Hematopoietic multipotent progenitor cell treated with erythropoietin and hydrocortisone succinate and interleukin-3 and kit ligand, for 8 days (in vitro differentiated cells): Measurements from ENCODE around the gene COL26A1.
"Not testable (repeated sequence)": the region's sequence is repeated elsewhere in the genome, so short reads cannot be mapped to it uniquely, and the experiment has no call there.

Source experiments
- DNase-seq: peaks from one replicate; pipeline ENCODE4 v3.0.0-alpha.2; 2015

The COL26A1 gene

DNA sequence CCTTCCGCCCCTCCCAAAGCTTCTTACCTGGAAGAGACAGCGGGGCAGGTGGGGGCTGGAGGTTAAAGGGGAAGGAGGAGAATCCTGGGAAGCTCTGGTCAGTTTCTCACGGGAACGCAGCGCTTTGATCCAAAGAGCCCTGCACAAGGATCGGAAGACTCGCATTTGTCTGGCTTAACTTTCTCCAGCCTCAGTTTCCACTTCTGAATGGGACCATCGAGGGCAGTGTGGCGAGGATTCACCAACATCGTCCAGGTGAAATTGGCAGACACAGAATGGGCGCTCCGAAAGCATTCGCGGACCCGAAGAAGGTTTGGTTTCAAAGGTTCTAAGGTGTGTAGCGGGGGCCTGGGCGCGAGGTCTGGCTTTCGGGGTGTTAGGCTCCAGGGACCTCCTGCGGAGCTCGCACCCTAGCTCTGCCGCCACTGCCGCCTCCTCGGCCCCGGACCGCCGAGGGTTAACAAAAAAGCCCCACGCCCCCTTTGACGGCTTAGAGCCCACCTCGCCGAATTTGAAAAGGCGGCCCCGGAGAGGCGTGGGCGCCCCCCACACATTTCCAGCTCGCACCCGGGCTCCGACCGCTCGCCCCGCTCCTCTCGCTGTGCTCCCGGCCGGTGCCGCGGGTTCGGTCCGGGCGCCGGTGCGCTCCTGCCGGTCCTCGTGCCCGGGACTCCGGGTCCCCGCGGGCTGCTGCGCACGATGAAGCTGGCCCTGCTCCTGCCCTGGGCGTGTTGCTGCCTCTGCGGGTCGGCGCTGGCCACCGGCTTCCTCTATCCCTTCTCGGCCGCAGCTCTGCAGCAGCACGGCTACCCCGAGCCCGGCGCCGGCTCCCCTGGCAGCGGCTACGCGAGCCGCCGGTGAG lies at the start of gene COL26A1:
Gene COL26A1, plus strand, starts transcription at position 542 of the 862 bp plus-strand sequence. Its CDS starts 158 bp downstream, at position 700.
- no peak for DNase-seq

DNA sequence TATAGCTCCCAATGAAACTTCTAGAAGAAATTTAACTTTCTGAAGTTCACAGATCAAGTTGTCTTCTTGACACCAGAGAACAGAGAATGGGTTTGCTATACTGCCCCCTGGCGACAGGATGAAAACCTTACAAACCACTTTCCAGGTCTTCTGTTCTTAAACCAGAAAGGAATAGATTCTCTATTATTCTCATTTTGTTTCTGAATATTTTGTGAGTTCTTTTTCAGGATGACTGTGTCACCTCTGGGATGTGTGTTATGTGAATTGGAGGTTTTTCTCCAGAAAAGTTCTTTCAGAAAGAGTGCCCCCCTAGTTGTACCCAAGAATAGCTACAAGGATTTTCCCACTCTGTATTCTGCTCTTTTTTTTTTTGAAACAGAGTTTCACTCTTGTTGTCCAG lies 47.3 kb upstream of the COL26A1 start:
- DNase-seq, result peak; percentile 76

- DNase-seq, result no peak
These were observed 43.3 kb upstream of the COL26A1 start for GRCh38 chr7:101319401-101319800.

- DNase-seq, result peak; percentile 93
These were observed 40.9 kb upstream of the COL26A1 start, which contains the start of gene IFT22 for GRCh38 chr7:101321491-101322401. IFT22 (minus strand) TSS chr7:101321812; CDS start chr7:101321709, 103 bp downstream.

DNA sequence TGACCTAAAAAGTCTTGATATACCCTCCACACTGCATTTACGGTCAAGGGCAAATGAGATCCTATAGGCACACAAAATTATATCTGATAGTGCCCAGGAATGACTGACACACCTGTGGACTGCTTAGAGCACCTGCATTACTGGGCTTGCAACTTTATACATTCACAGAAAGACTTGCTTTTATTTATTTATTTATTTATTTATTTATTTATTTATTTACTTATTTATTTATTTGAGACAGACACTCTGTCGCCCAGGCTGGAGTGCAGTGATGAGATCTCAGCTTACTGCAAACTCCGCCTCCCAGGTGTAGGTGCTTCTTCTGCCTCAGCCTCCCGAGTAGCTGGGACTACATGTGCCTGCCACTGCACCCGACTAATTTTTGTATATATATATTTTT lies 34.5 kb upstream of the COL26A1 start:
- no peak for DNase-seq

GRCh38 chr7:101330011-101330484 lies 32.6 kb upstream of the COL26A1 start:
- no peak for DNase-seq

GRCh38 chr7:101332026-101332425 lies 30.6 kb upstream of the COL26A1 start:
- no peak for DNase-seq

- DNase-seq, result no peak
These were observed 28.8 kb upstream of the COL26A1 start for GRCh38 chr7:101333912-101334311.

DNA sequence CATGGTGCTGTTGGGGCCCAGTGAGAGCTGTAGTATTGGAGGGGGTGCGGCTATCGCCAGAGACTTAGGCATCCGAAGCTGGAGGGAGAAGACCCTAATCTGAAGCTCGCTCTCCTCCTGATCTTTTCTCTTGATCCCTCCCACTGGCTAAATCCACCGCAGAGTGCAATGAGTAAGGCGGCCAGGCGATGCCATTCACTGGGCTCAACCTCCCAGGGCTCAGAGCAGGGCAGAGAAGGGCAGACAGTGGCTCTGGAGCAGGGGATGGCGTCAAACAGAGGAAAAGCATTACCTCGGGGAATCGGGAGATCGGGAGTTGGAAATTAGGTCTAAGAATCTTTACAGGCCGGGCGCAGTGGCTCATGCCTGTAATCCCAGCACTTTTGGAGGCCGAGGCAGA lies 22.3 kb upstream of the COL26A1 start:
- DNase-seq, result no peak

DNA sequence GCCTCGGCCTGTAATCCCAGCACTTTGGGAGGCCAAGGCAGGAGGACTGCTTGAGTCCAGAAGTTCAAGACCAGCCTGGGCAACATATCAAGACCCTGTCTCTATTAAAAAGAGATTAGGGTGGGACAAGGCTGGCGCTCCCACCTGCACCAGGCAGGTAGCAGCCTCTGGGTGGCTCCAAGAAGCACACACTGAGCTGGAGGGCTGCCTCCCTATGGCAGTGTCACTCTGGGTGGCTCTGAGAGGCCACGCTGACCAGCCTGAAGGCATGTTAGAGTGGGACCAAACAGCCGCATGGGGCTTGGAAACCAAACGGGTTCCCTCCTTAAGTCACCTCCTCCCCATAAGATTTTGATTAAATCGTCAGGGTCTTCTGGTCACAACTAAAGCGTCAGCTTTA lies 19.8 kb upstream of the COL26A1 start:
- DNase-seq, result no peak

- DNase-seq, result no peak
These were observed 15.2 kb upstream of the COL26A1 start for GRCh38 chr7:101347477-101347876.

- not testable (repeated sequence) for DNase-seq
These were observed 14.1 kb upstream of the COL26A1 start for GRCh38 chr7:101348456-101349067.

DNA sequence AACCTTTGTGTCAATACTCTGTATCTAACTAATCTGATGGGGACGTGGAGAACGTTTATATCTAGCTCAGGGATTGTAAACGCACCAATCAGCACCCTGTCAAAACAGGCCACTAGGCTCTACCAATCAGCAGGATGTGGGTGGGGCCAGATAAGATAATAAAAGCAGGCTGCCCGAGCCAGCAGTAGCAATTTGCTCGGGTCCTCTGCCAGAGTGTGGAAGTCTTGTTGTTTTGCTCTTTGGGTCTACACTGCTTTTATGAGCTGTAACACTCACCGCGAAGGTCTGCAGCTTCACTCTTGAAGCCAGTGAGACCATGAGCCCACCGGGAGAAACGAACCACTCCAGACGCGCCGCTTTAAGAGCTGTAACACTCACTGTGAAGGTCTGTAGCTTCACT lies 13.4 kb upstream of the COL26A1 start:
- not testable (repeated sequence) for DNase-seq

DNA sequence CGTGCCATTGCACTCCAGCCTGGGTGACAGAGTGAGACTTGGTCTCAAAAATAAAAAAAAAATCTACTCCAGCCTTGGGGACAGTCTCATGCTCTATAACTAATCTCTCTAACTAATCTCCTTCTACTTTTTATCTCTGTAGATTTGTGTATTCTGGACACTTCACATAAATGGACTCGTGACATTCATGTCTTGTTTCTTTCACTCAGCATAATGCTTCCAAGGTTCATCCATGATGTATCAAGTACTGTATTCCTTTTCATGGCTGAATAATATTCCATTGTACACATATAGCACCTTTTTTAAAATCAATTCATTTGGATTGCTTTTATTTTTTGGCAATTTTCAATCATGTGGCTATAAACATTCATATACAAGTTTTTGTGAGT lies 9.8 kb upstream of the COL26A1 start:
- DNase-seq, result no peak

DNA sequence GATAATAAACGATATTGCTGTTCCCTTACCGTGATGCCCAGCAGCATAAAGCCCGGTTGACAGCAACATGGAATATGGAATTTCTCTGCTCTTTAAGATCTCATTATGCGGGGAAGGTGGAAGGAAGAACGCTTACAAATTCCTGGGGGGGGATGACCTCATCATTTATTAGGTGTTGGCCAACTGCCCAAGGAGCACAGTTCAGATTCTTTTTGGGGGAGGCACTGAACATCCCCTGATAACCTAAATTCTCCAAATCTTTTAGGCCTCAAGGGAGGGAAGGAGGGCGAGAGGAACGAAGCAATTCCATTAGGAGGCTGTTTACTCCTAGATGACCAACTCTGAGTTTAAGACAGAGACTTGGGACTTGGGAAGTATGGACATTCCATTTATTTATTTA lies 5.2 kb upstream of the COL26A1 start:
- DNase-seq, result no peak

DNA sequence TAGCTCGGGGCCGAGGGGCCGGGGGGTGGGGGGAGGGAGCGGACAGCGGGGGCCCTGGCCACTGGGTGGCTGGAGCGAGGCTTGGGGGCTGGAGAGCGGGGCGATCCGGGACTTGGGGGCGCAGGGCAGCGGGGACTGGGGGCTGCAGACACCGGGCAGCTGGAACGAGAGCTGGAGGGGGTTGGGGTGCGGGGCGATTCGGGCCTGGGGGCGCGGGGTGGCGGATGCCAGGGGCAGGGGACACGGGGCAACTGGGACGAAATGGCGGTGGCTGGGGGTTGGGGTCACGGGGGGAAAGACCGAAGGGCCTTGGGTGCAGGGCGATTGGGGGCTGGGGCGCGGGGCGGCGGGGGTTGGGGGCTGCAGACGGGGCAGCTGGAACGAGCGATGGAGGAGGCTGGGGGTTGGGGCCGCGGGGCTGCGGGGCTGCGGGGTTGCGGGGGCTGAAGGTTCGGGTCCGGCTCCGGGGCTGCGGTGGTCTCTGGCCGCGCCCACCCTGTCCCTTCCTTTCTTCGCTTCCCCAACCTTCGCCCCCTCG lies 590 bp downstream of the COL26A1 start:
- no peak for DNase-seq

GRCh38 chr7:101363734-101364374 lies 1.2 kb downstream of the COL26A1 start:
- DNase-seq, result peak; percentile 52

- DNase-seq, result no peak
These were observed 3.3 kb downstream of the COL26A1 start for GRCh38 chr7:101365956-101366355.

DNA sequence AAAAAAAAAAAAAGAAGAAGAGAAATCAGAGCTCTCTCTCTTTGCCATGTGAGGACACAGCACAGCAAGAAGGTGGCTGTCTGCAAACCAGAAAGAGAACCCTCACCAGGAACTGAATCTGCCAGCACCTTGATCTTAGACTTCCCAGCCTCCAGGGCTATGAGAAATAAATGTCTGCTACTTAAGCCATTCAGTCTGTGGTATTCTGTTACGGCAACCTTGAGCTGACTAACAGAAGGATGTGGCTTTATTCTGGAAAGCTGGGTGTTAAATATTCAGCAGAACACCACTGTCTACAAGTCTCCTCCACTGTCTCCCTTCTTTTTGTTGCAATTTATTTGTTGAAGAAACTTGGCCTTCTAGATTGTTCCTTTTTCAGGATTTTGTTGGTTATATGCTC lies 5.0 kb downstream of the COL26A1 start:
- no peak for DNase-seq

GRCh38 chr7:101368422-101369165 lies 5.9 kb downstream of the COL26A1 start:
- DNase-seq, result no peak

GRCh38 chr7:101370836-101371235 lies 8.2 kb downstream of the COL26A1 start:
- DNase-seq, result no peak
